Adrenal gland (tissue), 5 donors: ENCODE data around the gene YWHAB.

Experiments
- CTCF ChIP-seq, 6 experiments: fragments of 450-650 bp in 4 of 6; fragments of 200-600 bp in 2 of 6; sonication (generic) in 1 of 6; IDR thresholded peaks; 1 replicate in 5 of 6; 2 replicates in 1 of 6; pipeline versions ENCODE4 v1.5.1 to v1.8.0; 2016 to 2021; ENCODE audit warnings: antibody characterized with exemption in 6 of 6, mild to moderate bottlenecking in 2 of 6, moderate library complexity in 1 of 6
- POLR2A ChIP-seq, 2 donors: fragments of 450-650 bp; IDR thresholded peaks; one replicate each; pipeline ENCODE4 v1.6.1; 2017; ENCODE audit warnings: antibody characterized with exemption in 2 of 2, mild to moderate bottlenecking in 2 of 2, moderate library complexity in 1 of 2
- donor health status: DM: no; HTN: no; CAD: no.

GRCh38 chr20:44912189-44912588 is 26.7 kb downstream of the YWHAB start:
- TF ChIP-seq CTCF (IDR thresholded peaks at IDR 0.05), result no peak
- no peak for TF ChIP-seq POLR2A (IDR thresholded peaks at IDR 0.05)
